ENCODE measurements around the gene TEC.

DNA sequence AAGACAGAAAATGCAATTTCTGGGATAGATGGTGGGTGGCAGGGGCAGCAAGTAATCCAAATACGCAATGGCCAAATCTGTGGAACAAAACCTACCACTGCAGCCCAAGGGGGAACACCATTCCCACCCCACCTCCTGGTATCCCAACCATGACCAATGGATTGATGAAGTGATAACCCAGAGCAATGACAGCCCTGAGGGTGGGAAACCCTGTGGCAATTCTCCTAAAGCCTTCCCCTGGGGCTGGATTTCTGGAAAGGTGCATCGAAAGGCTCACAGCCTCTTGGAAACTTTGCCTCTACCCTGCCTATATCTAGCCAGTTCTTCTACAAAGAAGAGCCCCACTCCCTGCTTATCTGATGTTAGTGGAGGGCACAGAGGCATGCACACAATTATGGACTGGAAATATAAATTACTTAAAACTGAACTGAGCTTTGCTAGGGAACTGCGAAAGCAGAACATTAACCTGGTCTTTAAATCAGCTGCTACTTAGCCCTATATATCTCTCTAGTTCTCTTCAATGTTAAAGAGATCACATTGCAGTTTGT, 75.6 kb downstream of the TEC start:
- TF ChIP-seq CTCF (IDR thresholded peaks at IDR 0.05) (no peak), POLR2A (IDR thresholded peaks at IDR 0.05) (no peak)
